OCI-LY1 (cell line): ENCODE results near the gene MRPL41.

Source experiments
- CTCF ChIP-seq: fragments of 200-600 bp; sonication (generic), shearing (Covaris generic); IDR thresholded peaks from 2 replicates; pipeline ENCODE4 v1.5.1; 2017; ENCODE audit warnings: mild to moderate bottlenecking, antibody characterized with exemption, low read length, moderate library complexity, mixed read lengths
- EZH2 ChIP-seq: fragments of 200-600 bp; sonication (generic), shearing (Covaris generic); IDR thresholded peaks from 2 replicates; pipeline ENCODE4 v1.8.0; 2017; ENCODE audit warnings: borderline replicate concordance, mixed run types, mild to moderate bottlenecking, antibody characterized with exemption, low read length, moderate library complexity, mixed read lengths

GRCh38 chr9:137522746-137523455, 28.8 kb upstream of the MRPL41 start:
- TF ChIP-seq CTCF (no peak), EZH2 (no peak)
